ENCODE measurements around the gene CDKN1B. TPM values are rescaled to one million over a fixed set of nuclear protein-coding genes. Genes with fewer than 3 reads are reported as not detected.

CDKN1B gene
- total RNA-seq, 3 donors from 2014 or later (not counting 1 experiment from before 2014, with no cell fraction given), result 119 to 207 (median 130) TPM

- no peaks in the 10 kb centered on the region for H3K9me3 ChIP-seq (ENCODE audit: control insufficient read depth, insufficient read depth, low read length)
- H3K36me3 Mint-ChIP-seq, result no peaks in the 10 kb centered on the region
- H3K36me3 ChIP-seq (ENCODE audit: control insufficient read depth, insufficient read depth, low read length), result no peaks in the 10 kb centered on the region
- no peaks in the 10 kb centered on the region for H3K4me1 Mint-ChIP-seq
- intact Hi-C loops (cut with micrococcal nuclease), result no loop called here
- H3K9me3 Mint-ChIP-seq, result no peaks in the 10 kb centered on the region
- H3K4me3 ChIP-seq (ENCODE audit: low read length), result no peak overlapping the region
- H3K27me3 Mint-ChIP-seq (ENCODE audit: low read depth in 2 of 2), result peaks cover 0 to 6% of the 10 kb centered on the region in 2 donors
- no peaks in the 10 kb centered on the region for H3K4me1 ChIP-seq (ENCODE audit: control insufficient read depth, insufficient read depth, low read length)
- no peaks in the 10 kb centered on the region for H3K27me3 ChIP-seq (ENCODE audit: control insufficient read depth, insufficient read depth, low read length)
- ATAC-seq, result no peak
- no peak overlapping the region for H3K4me3 Mint-ChIP-seq
- H3K27ac ChIP-seq (ENCODE audit: low read length), result no peak overlapping the region
- H3K27ac Mint-ChIP-seq, result no peak overlapping the region
- 27% methylated on average over 4 of the region's 5 CpGs for WGBS (ENCODE audit: insufficient coverage)
- peak in 1 of 2 donors; percentile 33 for DNase-seq
- no peak for TF ChIP-seq CTCF (IDR thresholded peaks at IDR 0.05)
Measured at GRCh38 chr12:12684375-12685106, 32.6 kb upstream of the CDKN1B start.

- Mint-ChIP-seq H3K27me3 (ENCODE audit: low read depth in 2 of 2) (peaks cover 0 to 6% of the 10 kb centered on the region in 2 donors), H3K36me3 (no peaks in the 10 kb centered on the region), H3K9me3 (no peaks in the 10 kb centered on the region), H3K4me3 (no peak overlapping the region), H3K4me1 (no peaks in the 10 kb centered on the region), H3K27ac (no peak overlapping the region)
- no peaks in the 10 kb centered on the region for H3K4me1 ChIP-seq (ENCODE audit: control insufficient read depth, insufficient read depth, low read length)
- H3K36me3 ChIP-seq (ENCODE audit: control insufficient read depth, insufficient read depth, low read length), result no peaks in the 10 kb centered on the region
- no peaks in the 10 kb centered on the region for H3K27me3 ChIP-seq (ENCODE audit: control insufficient read depth, insufficient read depth, low read length)
- H3K9me3 ChIP-seq (ENCODE audit: control insufficient read depth, insufficient read depth, low read length), result no peaks in the 10 kb centered on the region
- no peak for ATAC-seq
- no peak for TF ChIP-seq CTCF (IDR thresholded peaks at IDR 0.05)
- DNase-seq, result no peak
- 85% methylated on average over 4 of the region's 4 CpGs for WGBS (ENCODE audit: insufficient coverage)
- no peak overlapping the region for H3K4me3 ChIP-seq (ENCODE audit: low read length)
- H3K27ac ChIP-seq (ENCODE audit: low read length), result no peak overlapping the region
- intact Hi-C loops (cut with micrococcal nuclease), result no loop called here
Measured at GRCh38 chr12:12685305-12685704, 31.9 kb upstream of the CDKN1B start.

DNA sequence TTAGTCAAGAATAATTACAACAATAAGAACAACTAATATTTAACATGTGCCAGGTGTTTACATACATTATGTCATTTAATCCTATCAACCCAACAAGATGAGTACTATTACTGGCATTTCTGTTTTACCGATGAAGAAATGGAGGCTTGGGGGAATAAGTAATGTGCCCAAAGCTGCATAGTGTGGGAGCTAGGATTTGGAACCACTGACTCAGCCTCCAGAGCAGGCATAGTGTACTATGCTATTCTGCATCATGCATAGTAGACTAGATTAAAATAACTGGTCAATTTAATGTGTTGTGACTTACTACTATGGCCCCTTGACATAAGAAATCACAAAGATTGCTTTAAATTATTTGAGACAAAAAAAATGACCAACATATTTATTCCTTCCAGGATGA lies 30.7 kb upstream of the CDKN1B start:
- Histone ChIP-seq H3K36me3 (ENCODE audit: control insufficient read depth, insufficient read depth, low read length) (no peaks in the 10 kb centered on the region), H3K4me1 (ENCODE audit: control insufficient read depth, insufficient read depth, low read length) (no peaks in the 10 kb centered on the region), H3K9me3 (ENCODE audit: control insufficient read depth, insufficient read depth, low read length) (no peaks in the 10 kb centered on the region), H3K27me3 (ENCODE audit: control insufficient read depth, insufficient read depth, low read length) (no peaks in the 10 kb centered on the region), H3K27ac (ENCODE audit: low read length) (no peak overlapping the region), H3K4me3 (ENCODE audit: low read length) (no peak overlapping the region)
- Mint-ChIP-seq H3K4me3 (no peak overlapping the region), H3K27me3 (ENCODE audit: low read depth in 2 of 2) (peaks cover 0 to 6% of the 10 kb centered on the region in 2 donors), H3K27ac (no peak overlapping the region), H3K9me3 (no peaks in the 10 kb centered on the region), H3K4me1 (no peaks in the 10 kb centered on the region), H3K36me3 (no peaks in the 10 kb centered on the region)
- no CpG with 5 or more reads among the region's 1 CpG for WGBS (ENCODE audit: insufficient coverage)
- intact Hi-C loops (cut with micrococcal nuclease), result no loop called here
- no peak for TF ChIP-seq CTCF (IDR thresholded peaks at IDR 0.05)
- DNase-seq, result no peak
- no peak for ATAC-seq

GRCh38 chr12:12686925-12687324 lies 30.2 kb upstream of the CDKN1B start:
- H3K4me3 Mint-ChIP-seq, result no peak overlapping the region
- no peaks in the 10 kb centered on the region for H3K27me3 ChIP-seq (ENCODE audit: control insufficient read depth, insufficient read depth, low read length)
- H3K4me3 ChIP-seq (ENCODE audit: low read length), result no peak overlapping the region
- no peaks in the 10 kb centered on the region for H3K36me3 Mint-ChIP-seq
- no peak overlapping the region for H3K27ac Mint-ChIP-seq
- intact Hi-C loops (cut with micrococcal nuclease), result no loop called here
- H3K27me3 Mint-ChIP-seq (ENCODE audit: low read depth in 2 of 2), result peaks cover 0 to 6% of the 10 kb centered on the region in 2 donors
- DNase-seq, result no peak
- no peaks in the 10 kb centered on the region for H3K4me1 ChIP-seq (ENCODE audit: control insufficient read depth, insufficient read depth, low read length)
- no peaks in the 10 kb centered on the region for H3K4me1 Mint-ChIP-seq
- no peaks in the 10 kb centered on the region for H3K9me3 Mint-ChIP-seq
- no peaks in the 10 kb centered on the region for H3K9me3 ChIP-seq (ENCODE audit: control insufficient read depth, insufficient read depth, low read length)
- H3K27ac ChIP-seq (ENCODE audit: low read length), result no peak overlapping the region
- no peak for TF ChIP-seq CTCF (IDR thresholded peaks at IDR 0.05)
- H3K36me3 ChIP-seq (ENCODE audit: control insufficient read depth, insufficient read depth, low read length), result no peaks in the 10 kb centered on the region
- ATAC-seq, result no peak
